Measurements from ENCODE around the gene AKT2. TPM values are rescaled to one million over a fixed set of nuclear protein-coding genes. Genes with fewer than 3 reads are reported as not detected.

AKT2 gene
- total and polyA plus RNA-seq, 2 of the 8 experiments (the other 6 are each of a cell fraction or from before 2014, with no cell fraction given): 151 to 183 TPM

DNA sequence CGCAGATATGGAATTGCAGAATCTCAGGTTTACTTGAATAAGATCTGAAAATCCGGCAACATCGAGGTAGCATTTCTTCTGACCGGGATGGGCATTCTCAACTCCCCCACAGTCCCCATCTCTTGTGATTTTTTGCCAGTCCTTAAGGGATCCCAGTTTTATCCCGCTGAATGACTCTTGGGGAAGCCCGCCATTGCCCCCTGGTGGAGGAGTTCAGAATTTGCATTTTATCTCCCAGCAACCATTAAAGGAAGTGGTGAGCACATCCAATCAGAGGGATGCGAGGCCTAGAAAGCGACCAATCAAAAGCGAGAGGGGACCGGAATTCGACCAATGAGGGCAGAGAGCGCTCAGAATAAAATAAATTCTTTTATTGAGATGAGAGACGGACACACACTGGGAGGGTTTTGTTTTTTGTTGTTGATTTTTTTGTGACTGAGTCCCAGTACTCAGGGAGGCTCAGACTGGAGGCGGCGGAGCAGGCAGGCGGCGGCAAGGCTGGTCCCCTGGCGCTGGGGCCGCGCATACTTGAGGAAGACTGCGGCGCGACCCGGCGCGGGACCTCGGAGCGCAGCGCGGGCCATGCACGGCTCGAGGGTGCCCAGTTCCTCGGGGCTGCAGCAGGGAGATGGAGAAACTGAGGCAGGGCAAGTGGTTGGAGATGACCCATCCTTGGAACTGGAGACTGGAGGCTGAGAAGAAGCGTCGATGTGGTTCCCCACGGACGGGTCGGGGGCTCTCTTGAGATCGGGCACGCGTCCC, 63.1 kb downstream of the AKT2 start:
- peaks cover 3 to 29% (median 20%) of the 10 kb centered on the region in 4 experiments for H3K27me3 ChIP-seq (replicated peaks in 1 of 4; ENCODE audit: control insufficient read depth in 3 of 4, extremely low read depth in 1 of 4, insufficient read depth in 3 of 4, low read length in 3 of 4)
- no peak overlapping the region for H4K91ac ChIP-seq (replicated peaks; ENCODE audit: insufficient read length, low read length)
- peaks cover 0 to 5% of the 10 kb centered on the region in 2 experiments; a peak in 1 of 4 replicates for H3K9me3 ChIP-seq (ENCODE audit: insufficient read depth in 2 of 2, low read depth in 1 of 2, low read length in 1 of 2)
- H3K27ac ChIP-seq (ENCODE audit: low read depth, low read length): no peak overlapping the region
- no peak overlapping the region for H2BK15ac ChIP-seq (ENCODE audit: low read length)
- H3K56ac ChIP-seq (replicated peaks; ENCODE audit: insufficient read length, low read depth, low read length): no peak overlapping the region
- no peak overlapping the region for H3K18ac ChIP-seq (ENCODE audit: extremely low read depth, low read length)
- no peak overlapping the region for H2BK12ac ChIP-seq (ENCODE audit: low read depth, low read length)
- H2BK5ac ChIP-seq (ENCODE audit: low read depth, low read length): no peak overlapping the region
- ChIA-PET POLR2A (ENCODE audit: partially characterized antibody) (interaction anchor here (1.4 kb wide), 1 partner anchor 62 kb away, joined by 4 read pairs; no protein-coding TSS in a partner anchor), CTCF (ENCODE audit: partially characterized antibody) (interaction anchor here (1.6 kb wide), 1 partner anchor 56 kb away, joined by 5 read pairs; no protein-coding TSS in a partner anchor)
- H3K79me2 ChIP-seq (ENCODE audit: control insufficient read depth in 1 of 2, insufficient read depth in 2 of 2, low read length in 2 of 2): no peaks in the 10 kb centered on the region
- H3K4ac ChIP-seq (replicated peaks; ENCODE audit: insufficient read length, low read depth, low read length): no peak overlapping the region
- no peaks in the 10 kb centered on the region for H3K79me1 ChIP-seq (ENCODE audit: low read depth, low read length)
- no peak overlapping the region for H3K9ac ChIP-seq (replicated peaks in 1 of 4; ENCODE audit: extremely low read depth in 1 of 4, low read depth in 3 of 4, low read length in 3 of 4)
- FAIRE-seq: peak; percentile 95
- 71% methylated on average over 41 of the region's 41 CpGs; no CpG with 5 or more reads in 1 of the 2 experiments for WGBS, 2 experiments (ENCODE audit: extremely low coverage in 1 of 2, insufficient coverage in 1 of 2, insufficient read length in 1 of 2, insufficient replicate concordance in 2 of 2, low coverage in 1 of 2, low lambda C conversion rate in 2 of 2, missing lambda C conversion rate in 1 of 2)
- no peak overlapping the region for H3K4me3 ChIP-seq (ENCODE audit: extremely low read depth in 1 of 4, insufficient read depth in 2 of 4, low read depth in 3 of 4, low read length in 4 of 4)
- no peak overlapping the region for H3K14ac ChIP-seq (ENCODE audit: insufficient read length)
- H3K23me2 ChIP-seq (ENCODE audit: low read depth, low read length): peaks cover 5% of the 10 kb centered on the region
- H4K5ac ChIP-seq (ENCODE audit: insufficient read length, low read depth, low read length): no peak overlapping the region
- no peak overlapping the region for H2AFZ ChIP-seq (ENCODE audit: low read length)
- DNase-seq (ENCODE audit: low read depth in 1 of 2, low spot score in 2 of 2): peak; percentile 84 to 91
- no peak overlapping the region for H3K23ac ChIP-seq (ENCODE audit: insufficient read length)
- no peak overlapping the region for H2BK20ac ChIP-seq (ENCODE audit: low read length)
- peaks cover 0 to 3% of the 10 kb centered on the region in 2 experiments for H4K20me1 ChIP-seq (replicated peaks in 1 of 2; ENCODE audit: control insufficient read depth in 1 of 2, insufficient read depth in 2 of 2, low read length in 2 of 2)
- H2AK5ac ChIP-seq (ENCODE audit: low read depth, low read length): no peak overlapping the region
- H4K8ac ChIP-seq (ENCODE audit: extremely low read depth, insufficient read depth, low read length): peak overlapping the region; percentile 38; the same call in 1 of the 2 replicates
- peaks cover 0 to 4% (median 3%) of the 10 kb centered on the region in 4 experiments; a peak in 5 of 7 replicates for H3K4me1 ChIP-seq (replicated peaks in 1 of 4; ENCODE audit: control insufficient read depth in 3 of 4, insufficient read depth in 4 of 4, low read length in 3 of 4)
- H3K4me2 ChIP-seq (ENCODE audit: insufficient read depth in 1 of 2, low read depth in 2 of 2, low read length in 2 of 2): no peak overlapping the region
- no peaks in the 10 kb centered on the region for H3K36me3 ChIP-seq (ENCODE audit: control insufficient read depth in 2 of 4, insufficient read depth in 4 of 4, low read length in 3 of 4)
- H2BK120ac ChIP-seq (replicated peaks; ENCODE audit: low read depth, low read length): no peak overlapping the region
- TF ChIP-seq SUZ12 (IDR thresholded peaks at IDR 0.05; ENCODE audit: low read length) (no peak), SP2 (IDR thresholded peaks at IDR 0.05; ENCODE audit: low read length) (peak; percentile 19; the same call in 1 of the 2 replicates), ATF2 (IDR thresholded peaks at IDR 0.05; ENCODE audit: low read length) (no peak), RAD21 (IDR thresholded peaks at IDR 0.05 in 1 of 2, conservative IDR thresholded peaks at IDR 0.05 in 1 of 2; ENCODE audit: low read depth in 2 of 2, low read length in 2 of 2) (peak; percentile 79 to 87), POLR2A (IDR thresholded peaks at IDR 0.05; ENCODE audit: control extremely low read depth in 1 of 2, low read depth in 2 of 2, low read length in 2 of 2) (no peak), CHD2 (IDR thresholded peaks at IDR 0.05; ENCODE audit: low read length) (peak; percentile 87), SP1 (IDR thresholded peaks at IDR 0.05; ENCODE audit: low read depth, low read length) (peak; percentile 98), YY1 (IDR thresholded peaks at IDR 0.05; ENCODE audit: low read depth, low read length) (peak; percentile 64; the same call in 1 of the 2 replicates)

Data from H1 (cell line).